PFSK-1 (cell line): ENCODE measurements around the gene PDE4B.

Source experiments
- FOXP2 ChIP-seq: optimal IDR thresholded peaks from 2 replicates; pipeline ENCODE3; 2011; ENCODE audit warnings: borderline replicate concordance, control low read depth, inconsistent platforms; ENCODE audit not compliant: insufficient read depth; ENCODE audit errors: extremely low read length, extremely low read depth
- POLR2AphosphoS5 ChIP-seq: IDR thresholded peaks from 2 replicates; pipeline ENCODE4 v1.6.1; 2012; ENCODE audit warnings: low read depth, mild to moderate bottlenecking, control low read depth, low read length, moderate library complexity
- SIN3A ChIP-seq: IDR thresholded peaks from 2 replicates; pipeline ENCODE4 v1.6.1; 2012; ENCODE audit warnings: mild to moderate bottlenecking, low read length, moderate library complexity, borderline replicate concordance; ENCODE audit not compliant: insufficient read depth
- TAF1 ChIP-seq: IDR thresholded peaks from 2 replicates; pipeline ENCODE4 v1.6.1; 2012; ENCODE audit warnings: low read length, control low read depth, borderline replicate concordance; ENCODE audit not compliant: insufficient read depth
- TF ChIP-seq, protein P1 (sequence below), 2 experiments: IDR thresholded peaks; 2 replicates each; pipeline versions ENCODE4 v1.6.1 to v1.8.0; 2011 to 2012; ENCODE audit warnings: low read depth in 2 of 2, low read length in 2 of 2, control low read depth in 1 of 2, inconsistent platforms in 1 of 2, mild to moderate bottlenecking in 1 of 2, moderate library complexity in 1 of 2; ENCODE audit not compliant: insufficient read depth in 1 of 2

The PDE4B gene

DNA sequence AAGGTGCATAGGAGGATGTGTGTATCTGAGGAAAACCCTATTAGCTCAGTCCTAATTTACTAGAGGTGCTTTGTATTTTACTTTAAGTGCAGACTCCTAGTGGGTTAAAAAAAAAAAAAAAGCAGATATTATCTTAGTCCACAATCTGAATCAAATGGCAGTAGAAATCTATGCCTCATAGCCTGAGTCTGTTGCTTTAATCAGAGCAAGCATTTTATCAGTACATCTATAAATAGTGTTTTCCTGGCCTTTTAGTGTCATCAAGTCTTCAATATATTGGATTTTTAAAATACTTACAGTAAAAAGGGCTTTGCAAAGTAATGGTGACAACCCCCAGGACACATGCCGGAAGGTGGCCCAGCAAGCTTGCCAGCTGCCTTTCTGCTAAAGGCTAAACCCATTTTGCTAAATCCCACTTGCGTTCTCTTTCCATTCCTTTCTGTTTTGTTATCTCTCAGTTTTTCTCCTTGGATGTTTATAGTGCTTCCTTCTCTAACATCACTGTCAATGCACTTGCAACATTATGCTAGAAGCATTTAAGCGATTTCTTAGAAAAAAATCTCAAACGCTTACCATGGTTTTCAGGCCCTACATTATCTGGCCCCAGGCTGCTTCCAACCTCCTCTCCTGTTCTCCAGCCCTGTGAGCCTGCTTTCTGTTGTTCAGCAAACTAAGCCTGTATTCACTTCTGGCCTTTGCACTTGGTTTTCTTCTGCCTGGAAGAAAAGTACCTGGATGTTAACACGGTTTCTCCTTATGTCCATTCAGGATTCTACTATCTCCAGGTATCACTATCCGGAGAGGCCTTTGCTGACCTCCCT, 206.3 kb downstream of the PDE4B start:
- TF ChIP-seq POLR2AphosphoS5, result no peak
- TF ChIP-seq TAF1, result no peak
- 0 out of 2 replicates have a peak, but pooled peaks have one; percentile 46 for TF ChIP-seq SIN3A
- TF ChIP-seq, protein P1, sequence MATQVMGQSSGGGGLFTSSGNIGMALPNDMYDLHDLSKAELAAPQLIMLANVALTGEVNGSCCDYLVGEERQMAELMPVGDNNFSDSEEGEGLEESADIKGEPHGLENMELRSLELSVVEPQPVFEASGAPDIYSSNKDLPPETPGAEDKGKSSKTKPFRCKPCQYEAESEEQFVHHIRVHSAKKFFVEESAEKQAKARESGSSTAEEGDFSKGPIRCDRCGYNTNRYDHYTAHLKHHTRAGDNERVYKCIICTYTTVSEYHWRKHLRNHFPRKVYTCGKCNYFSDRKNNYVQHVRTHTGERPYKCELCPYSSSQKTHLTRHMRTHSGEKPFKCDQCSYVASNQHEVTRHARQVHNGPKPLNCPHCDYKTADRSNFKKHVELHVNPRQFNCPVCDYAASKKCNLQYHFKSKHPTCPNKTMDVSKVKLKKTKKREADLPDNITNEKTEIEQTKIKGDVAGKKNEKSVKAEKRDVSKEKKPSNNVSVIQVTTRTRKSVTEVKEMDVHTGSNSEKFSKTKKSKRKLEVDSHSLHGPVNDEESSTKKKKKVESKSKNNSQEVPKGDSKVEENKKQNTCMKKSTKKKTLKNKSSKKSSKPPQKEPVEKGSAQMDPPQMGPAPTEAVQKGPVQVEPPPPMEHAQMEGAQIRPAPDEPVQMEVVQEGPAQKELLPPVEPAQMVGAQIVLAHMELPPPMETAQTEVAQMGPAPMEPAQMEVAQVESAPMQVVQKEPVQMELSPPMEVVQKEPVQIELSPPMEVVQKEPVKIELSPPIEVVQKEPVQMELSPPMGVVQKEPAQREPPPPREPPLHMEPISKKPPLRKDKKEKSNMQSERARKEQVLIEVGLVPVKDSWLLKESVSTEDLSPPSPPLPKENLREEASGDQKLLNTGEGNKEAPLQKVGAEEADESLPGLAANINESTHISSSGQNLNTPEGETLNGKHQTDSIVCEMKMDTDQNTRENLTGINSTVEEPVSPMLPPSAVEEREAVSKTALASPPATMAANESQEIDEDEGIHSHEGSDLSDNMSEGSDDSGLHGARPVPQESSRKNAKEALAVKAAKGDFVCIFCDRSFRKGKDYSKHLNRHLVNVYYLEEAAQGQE (IDR thresholded peaks at IDR 0.05; ENCODE audit: insufficient read depth in 1 of 2, low read depth in 2 of 2, low read length in 2 of 2), result no peak
- no peak for TF ChIP-seq FOXP2

DNA sequence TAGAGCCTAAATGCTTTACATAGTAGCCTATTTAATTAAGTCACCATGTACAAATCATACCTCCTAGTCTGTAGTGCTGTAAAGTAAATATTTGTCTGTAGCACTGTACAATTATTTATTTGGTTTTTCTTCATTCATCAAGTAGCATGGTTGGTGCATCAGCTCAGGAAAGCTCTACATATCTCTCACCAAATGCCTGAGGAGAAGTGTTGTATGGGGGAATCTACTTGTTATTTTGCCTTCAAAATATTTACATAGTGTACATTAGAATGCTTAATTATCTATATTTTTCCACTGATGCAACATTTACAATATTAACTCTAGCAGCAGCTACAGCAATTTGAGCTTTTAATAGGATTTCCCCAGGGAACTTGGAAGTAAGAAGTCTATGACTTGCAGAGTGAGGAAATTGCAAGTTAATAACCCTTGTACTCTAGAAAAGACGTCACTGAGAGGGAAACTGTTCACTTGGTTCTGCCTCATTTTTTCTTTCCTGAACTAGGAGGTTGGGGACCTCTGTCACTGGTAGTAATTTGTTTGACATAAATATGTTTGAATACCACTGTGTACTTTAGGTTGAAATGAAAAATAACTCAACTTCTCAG, 207.4 kb downstream of the PDE4B start:
- TF ChIP-seq SIN3A (no peak), POLR2AphosphoS5 (no peak), FOXP2 (no peak), TAF1 (no peak)
- TF ChIP-seq, protein P1 (IDR thresholded peaks at IDR 0.05; ENCODE audit: insufficient read depth in 1 of 2, low read depth in 2 of 2, low read length in 2 of 2), result no peak

DNA sequence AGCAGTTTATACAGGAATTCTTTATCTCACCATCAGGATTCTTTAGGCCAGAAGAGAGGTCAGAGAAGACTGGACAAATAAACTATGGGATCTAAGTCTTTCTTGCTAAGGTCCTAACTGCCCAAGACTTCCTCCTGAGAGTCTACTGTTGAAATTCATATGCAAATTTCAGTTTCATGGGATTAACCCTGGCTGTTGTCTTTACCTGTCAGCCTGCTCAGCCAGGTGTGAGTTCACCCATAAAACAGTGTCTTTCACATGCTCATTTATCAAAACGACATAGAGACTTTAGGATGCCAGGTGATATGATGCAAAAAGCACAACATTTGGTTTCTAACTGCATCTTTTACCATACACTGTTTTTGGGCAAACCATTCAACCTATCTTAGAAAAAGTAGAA, 211.0 kb downstream of the PDE4B start:
- no peak for TF ChIP-seq FOXP2
- no peak for TF ChIP-seq TAF1
- TF ChIP-seq, protein P1 (IDR thresholded peaks at IDR 0.05; ENCODE audit: insufficient read depth in 1 of 2, low read depth in 2 of 2, low read length in 2 of 2), result no peak
- no peak for TF ChIP-seq SIN3A
- TF ChIP-seq POLR2AphosphoS5, result no peak

DNA sequence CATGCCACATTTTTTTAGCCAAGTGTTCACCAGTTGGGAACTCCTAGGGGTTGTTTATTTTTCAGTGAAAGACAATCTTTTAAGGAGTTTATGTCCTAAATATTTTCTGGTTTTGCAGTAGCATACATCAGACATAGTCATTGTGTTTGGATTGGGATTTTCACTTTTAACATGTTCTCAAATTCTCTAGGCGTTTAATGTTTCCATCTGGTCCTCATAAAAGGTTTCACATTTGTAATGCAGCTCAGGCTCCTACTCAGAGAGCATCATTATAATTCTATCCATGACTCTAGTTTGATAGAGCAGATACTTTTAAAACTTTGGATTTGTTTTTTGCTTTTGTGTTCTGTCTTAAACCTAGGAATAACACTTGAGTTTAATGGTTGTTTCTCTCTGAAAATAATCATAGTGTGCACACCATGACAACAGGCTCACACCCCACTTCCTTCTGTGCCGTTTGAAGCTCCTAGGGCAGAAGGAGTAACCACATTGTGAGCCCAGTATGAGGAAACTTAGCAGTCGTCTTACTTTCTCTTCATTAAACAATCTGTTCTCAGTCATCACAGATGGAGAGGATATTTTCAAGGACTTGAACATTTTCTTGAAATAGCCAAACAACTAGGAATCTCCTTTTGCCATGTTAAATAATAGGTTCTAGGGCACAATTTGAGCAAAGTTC, 219.6 kb downstream of the PDE4B start:
- TF ChIP-seq POLR2AphosphoS5 (no peak), SIN3A (no peak)

DNA sequence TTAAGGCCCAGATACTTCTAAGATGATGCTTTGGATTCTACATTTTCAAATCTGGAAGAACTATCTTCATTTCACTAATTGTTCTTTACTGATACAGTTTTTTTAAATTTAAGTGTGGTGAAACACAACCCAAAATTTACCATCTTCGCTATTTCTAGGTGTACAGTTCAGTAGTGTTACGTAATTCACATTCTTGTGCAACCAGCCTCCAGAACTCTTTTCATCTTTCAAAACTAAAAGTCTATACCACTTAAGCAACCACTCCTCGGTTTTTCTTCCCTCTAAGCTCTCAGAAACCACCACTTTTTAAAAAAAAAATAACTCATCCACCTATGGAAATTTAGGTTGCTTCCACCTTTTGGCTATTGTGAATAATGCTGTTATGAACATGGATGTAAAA, 220.7 kb downstream of the PDE4B start:
- no peak for TF ChIP-seq SIN3A
